Thymus (tissue), 14 donors: ENCODE data around the gene GLI2. TPM values are rescaled to one million over a fixed set of nuclear protein-coding genes. Genes with fewer than 3 reads are reported as not detected.

Experiments used
- DNase-seq, 9 donors: peaks; one replicate each; pipeline ENCODE4 v3.0.0-alpha.2; 2013; ENCODE audit warnings: low spot score in 9 of 9, low read depth in 6 of 9, missing footprints in 1 of 9
- H3K27ac ChIP-seq, 2 donors: one replicate each; pipeline ENCODE4 v1.5.1; 2013; ENCODE audit warnings: control low read depth in 1 of 2, low read depth in 1 of 2, low read length in 1 of 2, mild to moderate bottlenecking in 1 of 2, moderate library complexity in 1 of 2
- H3K27me3 ChIP-seq, 2 donors: one replicate each; pipeline ENCODE4 v1.5.1; 2013; ENCODE audit warnings: low read length in 1 of 2; ENCODE audit not compliant: control insufficient read depth in 2 of 2, insufficient read depth in 1 of 2
- H3K36me3 ChIP-seq, 2 donors: one replicate each; pipeline ENCODE4 v1.5.1; 2013; ENCODE audit warnings: low read length in 1 of 2, mild to moderate bottlenecking in 1 of 2, moderate library complexity in 1 of 2; ENCODE audit not compliant: control insufficient read depth in 2 of 2, insufficient read depth in 2 of 2
- H3K4me1 ChIP-seq, 2 donors: one replicate each; pipeline ENCODE4 v1.5.1; 2013; ENCODE audit warnings: low read length in 2 of 2; ENCODE audit not compliant: control insufficient read depth in 2 of 2, insufficient read depth in 2 of 2
- H3K4me3 ChIP-seq, 2 donors: one replicate each; pipeline ENCODE4 v1.5.1; 2013; ENCODE audit warnings: low read length in 2 of 2, control low read depth in 1 of 2, mild to moderate bottlenecking in 1 of 2
- H3K9me3 ChIP-seq, 2 donors: one replicate each; pipeline ENCODE4 v1.5.1; 2013; ENCODE audit warnings: low read length in 1 of 2, mild to moderate bottlenecking in 1 of 2; ENCODE audit not compliant: control insufficient read depth in 2 of 2, insufficient read depth in 1 of 2
- WGBS: extraction: QIAGEN DNeasy Blood & Tissue Kit; methylation state at CpG from one replicate; pipeline ENCODE4 v1.1.7; 2013; 5-methylcytosine and 5-hydroxymethylcytosine counted together
- long read RNA-seq, 10 donors: transcript quantifications; one replicate each; lab custom pipeline, GENCODE V29; 2026
- polyA plus RNA-seq: library from polyadenylated mRNA; stranded (reverse); fragments of 200-250 nt; gene quantifications from one replicate; pipeline ENCODE4 v1.2.3, GENCODE V29; 2013
- total RNA-seq: library from RNA; stranded (reverse); fragments of 120-200 nt; gene quantifications from one replicate; pipeline ENCODE4 v1.2.4, GENCODE V29; 2013
- donor health status: healthy.

GLI2 gene
- total RNA-seq: 1.8 TPM
- 1.3 TPM for polyA plus RNA-seq
- long read RNA-seq, donor 1: 0 reads
- long read RNA-seq, donor 2: 0 reads
- long read RNA-seq, donor 3: 0 reads
- long read RNA-seq, donor 4: 0 reads
- long read RNA-seq, donor 5: 0 reads
- long read RNA-seq, donor 6: 0 reads
- long read RNA-seq, donor 7: 0 reads
- long read RNA-seq, donor 8: 0 reads
- long read RNA-seq, donor 9: 0 reads
- long read RNA-seq, donor 10: 0 reads

DNA sequence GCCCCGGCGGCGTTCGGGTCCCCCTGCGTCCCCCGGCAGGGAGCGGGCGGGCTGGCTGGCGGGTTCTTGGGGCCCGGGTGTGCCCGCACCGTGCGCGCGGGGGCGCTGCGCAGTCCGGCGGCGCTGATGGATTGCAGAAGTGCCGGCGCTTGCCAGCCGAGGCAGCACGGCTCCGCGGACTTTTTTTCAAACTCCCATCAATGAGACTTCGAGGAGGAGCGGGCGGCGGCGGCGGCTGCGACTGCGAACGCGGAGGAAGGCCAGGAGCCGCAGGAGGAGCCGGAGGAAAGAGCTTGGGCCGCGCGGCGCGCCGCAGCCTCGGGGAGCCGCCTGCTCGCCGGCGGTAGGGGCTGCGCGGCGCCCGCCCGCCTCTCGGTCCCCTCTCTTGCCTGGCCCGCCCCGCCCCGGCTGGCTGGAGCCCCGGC, at the start of gene GLI2:
Gene GLI2 (plus strand): TSS at position 123 of the 425 bp plus-strand sequence. CDS start 61,453 bp downstream, outside the sequence.
- Histone ChIP-seq H3K9me3 (no peaks in the 10 kb centered on the region), H3K27me3 (peaks cover 64 to 83% of the 10 kb centered on the region in 2 donors), H3K36me3 (no peaks in the 10 kb centered on the region), H3K27ac (peak within 1 kb of the TSS; percentile 37 to 46), H3K4me1 (no peaks in the 10 kb centered on the region), H3K4me3 (peak within 1 kb of the TSS; percentile 26 to 27)
- peak in 2 of 9 donors; percentile 20 to 40 for DNase-seq
- 1% methylated on average over 59 of the region's 59 CpGs for WGBS

DNA sequence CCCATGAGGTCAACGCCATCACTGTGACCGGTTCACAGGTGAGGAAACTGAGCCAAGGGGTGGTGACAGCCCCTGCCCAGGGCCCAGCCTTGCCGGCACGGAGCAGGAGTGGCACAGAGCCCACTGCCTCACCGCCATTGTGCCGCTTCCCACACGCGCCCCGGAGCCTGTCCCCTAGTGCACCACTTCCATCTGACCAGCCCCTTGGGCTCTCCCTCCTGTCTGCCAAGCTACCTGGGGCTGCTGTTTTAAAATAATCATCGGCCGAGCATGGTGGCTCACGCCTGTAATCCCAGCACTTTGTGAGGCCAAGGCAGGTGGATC, 49.7 kb upstream of the GLI2 start:
- Histone ChIP-seq H3K36me3 (no peaks in the 10 kb centered on the region), H3K9me3 (no peaks in the 10 kb centered on the region), H3K4me1 (no peaks in the 10 kb centered on the region), H3K27ac (no peak overlapping the region), H3K4me3 (no peak overlapping the region), H3K27me3 (peaks cover 0 to 6% of the 10 kb centered on the region in 2 donors)
- DNase-seq: no peak
- WGBS: 95% methylated on average over 12 of the region's 12 CpGs

DNA sequence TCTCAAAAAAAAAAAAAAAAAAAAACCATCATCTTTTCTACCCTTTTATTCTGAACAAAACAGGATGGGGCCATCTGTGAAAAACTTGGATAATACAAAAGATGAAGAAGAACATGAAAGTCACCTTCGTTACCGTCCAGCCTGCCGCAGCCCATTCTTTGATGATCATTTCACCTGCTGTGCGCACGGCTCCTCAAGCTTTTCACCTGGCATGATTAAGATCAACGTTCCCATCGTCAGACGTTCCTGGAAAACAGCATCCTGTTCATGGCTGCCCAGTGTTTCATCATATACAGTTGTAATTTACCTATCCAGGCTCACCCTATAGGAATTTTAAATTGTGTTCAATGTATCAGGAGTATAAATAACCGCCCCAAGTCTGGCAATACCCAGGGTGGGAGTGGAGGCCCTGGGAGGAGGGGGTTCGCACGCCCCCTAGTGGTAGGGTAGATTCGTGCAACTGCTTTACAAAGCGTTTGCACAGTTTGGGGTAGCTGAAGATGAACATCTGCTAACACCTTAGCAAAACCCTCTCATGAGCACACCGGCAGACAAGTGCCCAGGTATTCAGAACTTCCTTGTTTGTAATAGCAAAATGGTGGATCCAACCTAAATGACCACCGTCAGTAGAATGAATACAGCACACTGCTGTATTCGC, 49.0 kb upstream of the GLI2 start:
- Histone ChIP-seq H3K27me3 (peaks cover 0 to 6% of the 10 kb centered on the region in 2 donors), H3K27ac (no peak overlapping the region), H3K4me3 (no peak overlapping the region), H3K36me3 (no peaks in the 10 kb centered on the region), H3K9me3 (no peaks in the 10 kb centered on the region), H3K4me1 (no peaks in the 10 kb centered on the region)
- no peak for DNase-seq
- WGBS: 93% methylated on average over 16 of the region's 16 CpGs

DNA sequence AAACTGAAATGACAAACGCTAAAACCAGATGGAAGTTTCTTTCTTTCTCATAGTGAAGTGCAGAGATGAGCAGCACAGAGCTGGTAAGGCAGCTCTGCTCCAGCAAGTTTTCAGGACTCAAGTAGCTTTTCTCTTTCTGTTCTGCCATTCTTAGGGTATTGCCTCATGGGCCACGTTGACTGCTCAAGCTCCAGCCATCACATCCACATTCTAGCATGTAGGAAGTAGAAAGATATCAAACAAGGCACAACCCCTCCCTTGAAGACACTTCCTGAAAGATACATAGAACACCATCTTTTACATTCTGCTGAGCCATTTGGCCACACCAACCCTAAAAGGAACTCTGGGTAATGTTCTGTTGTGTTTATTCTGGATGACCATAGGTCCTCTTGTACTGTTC, 48.5 kb upstream of the GLI2 start:
- no peak for DNase-seq
- peaks cover 0 to 6% of the 10 kb centered on the region in 2 donors for H3K27me3 ChIP-seq
- WGBS: 44% methylated on average over 2 of the region's 2 CpGs

DNA sequence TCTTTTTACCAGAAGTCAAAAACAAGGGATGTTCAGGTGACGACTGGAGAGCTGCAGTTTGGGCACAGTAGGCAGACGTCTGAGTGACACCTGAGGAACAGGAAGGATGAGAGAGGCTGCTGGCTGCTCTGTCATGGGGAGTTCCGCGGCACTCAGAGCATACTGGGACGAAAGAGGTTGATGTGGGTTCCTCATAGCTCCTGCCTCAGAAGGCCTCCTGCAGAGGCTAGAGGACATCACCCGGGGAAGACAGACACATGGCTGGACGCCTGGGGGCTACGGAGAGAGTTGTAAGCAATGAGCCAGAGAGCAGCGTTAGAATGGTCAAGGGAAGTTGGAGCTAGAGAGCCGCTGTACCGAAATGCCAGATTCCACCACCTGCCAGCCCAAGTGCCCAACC, 45.1 kb upstream of the GLI2 start:
- Histone ChIP-seq H3K4me3 (no peak overlapping the region), H3K9me3 (no peaks in the 10 kb centered on the region), H3K27ac (no peak overlapping the region), H3K36me3 (no peaks in the 10 kb centered on the region), H3K4me1 (no peaks in the 10 kb centered on the region), H3K27me3 (peaks cover 3 to 19% of the 10 kb centered on the region in 2 donors)
- WGBS: 77% methylated on average over 11 of the region's 11 CpGs
- DNase-seq: no peak

More for the DNA sequence above, 48.5 kb upstream of the GLI2 start:
- H3K9me3 ChIP-seq: no peaks in the 10 kb centered on the region
- no peak overlapping the region for H3K4me3 ChIP-seq
- H3K4me1 ChIP-seq: no peaks in the 10 kb centered on the region
- H3K27ac ChIP-seq: no peak overlapping the region
- no peaks in the 10 kb centered on the region for H3K36me3 ChIP-seq

DNA sequence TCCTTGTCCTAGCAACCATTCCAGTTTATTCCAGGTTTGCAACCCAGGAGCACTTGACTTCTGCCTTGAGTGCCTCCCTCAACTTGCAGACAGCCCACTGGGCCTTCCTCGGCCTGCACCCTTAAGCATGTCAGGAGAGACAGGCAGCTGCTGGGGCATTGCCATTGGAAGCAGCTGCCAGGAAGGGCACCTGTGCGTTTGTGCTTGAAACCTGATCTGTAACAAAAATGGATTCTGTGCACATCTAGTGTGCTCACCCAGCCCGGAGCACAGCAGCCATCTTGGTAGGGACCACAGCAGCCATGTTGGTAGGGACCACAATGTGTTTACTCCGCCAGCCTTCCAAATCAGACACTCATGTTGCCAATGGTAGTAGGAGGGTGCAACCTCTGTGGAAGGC, 44.3 kb upstream of the GLI2 start:
- H3K9me3 ChIP-seq: no peaks in the 10 kb centered on the region
- no peaks in the 10 kb centered on the region for H3K4me1 ChIP-seq
- no peak for DNase-seq
- H3K27ac ChIP-seq: no peak overlapping the region
- WGBS: 93% methylated on average over 4 of the region's 4 CpGs
- no peak overlapping the region for H3K4me3 ChIP-seq
- H3K27me3 ChIP-seq: peaks cover 10 to 28% of the 10 kb centered on the region in 2 donors
- no peaks in the 10 kb centered on the region for H3K36me3 ChIP-seq

DNA sequence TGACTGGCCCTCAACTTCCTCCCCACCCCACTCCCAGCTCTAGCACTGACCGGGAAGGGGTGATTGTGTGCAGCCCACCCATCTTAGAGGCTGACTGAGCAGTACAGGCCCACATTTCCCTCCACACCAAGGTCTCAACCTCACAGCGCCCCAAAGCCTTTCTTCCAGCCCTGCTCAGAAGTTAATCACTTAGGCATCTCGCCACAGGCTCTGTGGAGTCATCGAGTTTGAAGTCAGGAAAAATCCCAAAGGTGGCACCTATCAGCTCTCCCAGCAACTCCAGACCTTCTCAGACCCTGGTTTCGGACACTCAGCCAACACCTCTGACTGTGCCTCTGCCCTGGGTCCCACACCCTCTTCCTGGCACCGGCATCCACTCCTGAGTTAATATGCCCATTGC, 43.0 kb upstream of the GLI2 start:
- no peak overlapping the region for H3K27ac ChIP-seq
- no peaks in the 10 kb centered on the region for H3K9me3 ChIP-seq
- WGBS: 93% methylated on average over 6 of the region's 6 CpGs
- no peaks in the 10 kb centered on the region for H3K4me1 ChIP-seq
- no peak for DNase-seq
- peaks cover 12 to 37% of the 10 kb centered on the region in 2 donors for H3K27me3 ChIP-seq
- no peak overlapping the region for H3K4me3 ChIP-seq
- no peaks in the 10 kb centered on the region for H3K36me3 ChIP-seq

DNA sequence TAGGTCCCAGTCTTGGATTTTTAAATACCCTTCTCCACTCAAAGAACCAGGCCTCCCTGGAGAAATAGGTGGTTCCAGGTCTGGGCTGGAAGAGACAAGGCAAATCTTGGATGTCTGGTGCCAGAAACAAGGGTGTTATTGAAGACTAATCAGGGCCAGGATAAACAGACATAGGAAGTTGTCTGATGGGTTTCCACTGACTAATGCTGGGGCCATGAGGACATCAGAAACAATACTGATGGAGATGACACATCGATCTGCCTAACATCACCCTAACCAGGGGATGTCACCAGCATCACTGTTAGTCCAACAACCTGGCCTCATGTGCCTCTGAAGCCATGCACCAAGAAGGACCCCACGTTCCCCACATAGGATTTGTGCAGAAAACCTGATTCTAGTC, 42.5 kb upstream of the GLI2 start:
- WGBS: 84% methylated on average over 2 of the region's 2 CpGs
- Histone ChIP-seq H3K27ac (no peak overlapping the region), H3K4me1 (no peaks in the 10 kb centered on the region), H3K27me3 (peaks cover 12 to 38% of the 10 kb centered on the region in 2 donors), H3K36me3 (no peaks in the 10 kb centered on the region), H3K9me3 (no peaks in the 10 kb centered on the region), H3K4me3 (no peak overlapping the region)
- no peak for DNase-seq

DNA sequence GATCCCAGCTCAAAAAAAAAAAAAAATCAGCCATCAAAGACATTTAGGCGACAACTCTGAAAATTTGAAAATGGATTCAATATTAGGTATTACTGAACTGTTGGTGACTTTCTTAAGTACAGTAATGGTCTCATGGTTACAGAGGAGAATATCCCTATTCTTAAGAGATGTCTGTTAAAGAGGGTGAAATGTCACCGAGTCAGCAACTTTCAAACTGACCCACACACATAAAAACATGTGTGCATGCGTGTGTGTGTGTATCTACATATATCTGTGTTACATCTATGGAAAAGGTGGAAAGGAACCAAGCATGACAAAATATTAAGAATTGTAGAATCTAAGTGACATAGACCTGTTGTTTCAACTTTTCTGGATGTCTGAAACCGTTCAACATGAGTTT, 41.6 kb upstream of the GLI2 start:
- Histone ChIP-seq H3K27ac (no peak overlapping the region), H3K4me1 (no peaks in the 10 kb centered on the region), H3K4me3 (no peak overlapping the region), H3K27me3 (peaks cover 12 to 38% of the 10 kb centered on the region in 2 donors), H3K9me3 (no peaks in the 10 kb centered on the region), H3K36me3 (no peaks in the 10 kb centered on the region)
- WGBS: 86% methylated on average over 4 of the region's 4 CpGs
- DNase-seq: no peak
